Smooth muscle cell (in vitro differentiated cells): ENCODE data around the gene PPP2R2B. TPM values are rescaled to one million over a fixed set of nuclear protein-coding genes. Genes with fewer than 3 reads are reported as not detected.

Experiments used
- DNase-seq: peaks from one replicate; lab custom pipeline; 2025; ENCODE audit not compliant: unreplicated experiment; lab: John Stamatoyannopoulos, UW
- H2AFZ ChIP-seq: fragments of 200-600 bp; sonication (generic); 2 replicates; pipeline ENCODE4 v1.6.0; 2016; ENCODE audit warnings: antibody characterized with exemption, low read depth, mild to moderate bottlenecking
- H3F3A ChIP-seq: fragments of 200-600 bp; sonication (generic); 2 replicates; pipeline ENCODE4 v1.6.0; 2017; ENCODE audit warnings: antibody characterized with exemption, low read depth
- H3K27ac ChIP-seq: fragments of 200-600 bp; sonication (generic); 2 replicates; pipeline ENCODE4 v1.5.1; 2016; ENCODE audit warnings: low read depth, mild to moderate bottlenecking
- H3K27me3 ChIP-seq: fragments of 200-600 bp; sonication (generic); 2 replicates; pipeline ENCODE4 v1.6.1; 2016; ENCODE audit warnings: low read depth, mild to moderate bottlenecking
- H3K36me3 ChIP-seq: fragments of 200-600 bp; sonication (generic); 2 replicates; pipeline ENCODE4 v1.5.1; 2016; ENCODE audit warnings: low read depth
- H3K4me1 ChIP-seq: fragments of 200-600 bp; sonication (generic); 2 replicates; pipeline ENCODE4 v1.5.1; 2016; ENCODE audit warnings: low read depth
- H3K4me2 ChIP-seq: fragments of 200-600 bp; sonication (generic); 2 replicates; pipeline ENCODE4 v1.6.0; 2016; ENCODE audit warnings: mild to moderate bottlenecking
- H3K4me3 ChIP-seq: fragments of 200-600 bp; sonication (generic); 2 replicates; pipeline ENCODE4 v1.5.1; 2016; ENCODE audit warnings: mild to moderate bottlenecking
- H3K79me2 ChIP-seq: fragments of 200-600 bp; sonication (generic); 2 replicates; pipeline ENCODE4 v1.6.0; 2016; ENCODE audit warnings: low read depth, mild to moderate bottlenecking
- H3K9ac ChIP-seq: fragments of 200-600 bp; sonication (generic); 2 replicates; pipeline ENCODE4 v1.6.0; 2016; ENCODE audit warnings: low read depth
- H3K9me3 ChIP-seq: fragments of 200-600 bp; sonication (generic); replicated peaks from 2 replicates; pipeline ENCODE4 v1.5.1; 2016; ENCODE audit warnings: low read depth
- H4K20me1 ChIP-seq: fragments of 200-600 bp; sonication (generic); 2 replicates; pipeline ENCODE4 v1.6.0; 2016; ENCODE audit warnings: low read depth
- WGBS: methylation state at CpG from one replicate; pipeline ENCODE4 v1.1.7; 2016; ENCODE audit warnings: low lambda C conversion rate; 5-methylcytosine and 5-hydroxymethylcytosine counted together
- polyA plus RNA-seq: library from polyadenylated mRNA; unstranded; fragments of >200 nt; fragmentation: Nextera tagmentation; extraction: Ambion mirVana; gene quantifications from 2 replicates; pipeline ENCODE4 v1.2.1, GENCODE V29; 2016
- total RNA-seq: library from RNA; depleted of rRNA; stranded (reverse); fragments of >200 nt; gene quantifications from 2 replicates; pipeline ENCODE4 v1.2.3, GENCODE V29; 2014
- TF ChIP-seq, protein P1 (sequence below): fragments of 200-600 bp; sonication (generic); IDR thresholded peaks from 2 replicates; pipeline ENCODE4 v1.5.1; 2017; ENCODE audit warnings: borderline replicate concordance, mild to moderate bottlenecking, antibody characterized with exemption; ENCODE audit not compliant: insufficient read depth, poor library complexity, severe bottlenecking

PPP2R2B gene
- total and polyA plus RNA-seq, 2 experiments from 2014 or later, result 0.89 to 2.2 TPM

GRCh38 chr5:146721073-146721815, 157.3 kb downstream of the PPP2R2B start:
- no peak for DNase-seq

DNA sequence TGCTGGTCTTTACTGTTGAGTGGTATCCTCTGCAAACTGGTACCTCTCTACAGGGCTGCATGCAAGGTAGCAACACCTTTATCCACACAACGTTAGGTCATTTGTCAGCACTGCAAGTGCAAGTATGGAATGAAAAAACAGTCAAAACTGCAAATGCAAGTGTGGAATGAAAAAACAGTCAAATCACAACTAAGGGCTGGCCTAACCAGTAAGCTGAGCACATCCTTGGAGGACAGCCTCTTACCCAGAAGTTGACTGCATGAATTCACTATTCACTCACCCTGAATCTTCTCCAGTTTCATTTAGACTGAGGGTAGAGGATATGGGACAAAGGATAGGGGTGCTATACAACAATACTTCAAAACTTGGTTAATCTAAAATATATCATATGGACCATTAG, 158.4 kb downstream of the PPP2R2B start:
- Histone ChIP-seq H3K27me3 (no peaks in the 10 kb centered on the region), H3K36me3 (no peaks in the 10 kb centered on the region), H3K9ac (no peak overlapping the region), H3K4me3 (no peak overlapping the region), H3K79me2 (no peaks in the 10 kb centered on the region), H3K9me3 (no peaks in the 10 kb centered on the region), H3F3A (peaks cover 3% of the 10 kb centered on the region), H3K4me2 (no peak overlapping the region), H3K4me1 (no peaks in the 10 kb centered on the region), H4K20me1 (no peaks in the 10 kb centered on the region), H2AFZ (no peak overlapping the region), H3K27ac (no peak overlapping the region)
- WGBS, result 81% methylated on average over 1 of the region's 1 CpG
- TF ChIP-seq, protein P1, sequence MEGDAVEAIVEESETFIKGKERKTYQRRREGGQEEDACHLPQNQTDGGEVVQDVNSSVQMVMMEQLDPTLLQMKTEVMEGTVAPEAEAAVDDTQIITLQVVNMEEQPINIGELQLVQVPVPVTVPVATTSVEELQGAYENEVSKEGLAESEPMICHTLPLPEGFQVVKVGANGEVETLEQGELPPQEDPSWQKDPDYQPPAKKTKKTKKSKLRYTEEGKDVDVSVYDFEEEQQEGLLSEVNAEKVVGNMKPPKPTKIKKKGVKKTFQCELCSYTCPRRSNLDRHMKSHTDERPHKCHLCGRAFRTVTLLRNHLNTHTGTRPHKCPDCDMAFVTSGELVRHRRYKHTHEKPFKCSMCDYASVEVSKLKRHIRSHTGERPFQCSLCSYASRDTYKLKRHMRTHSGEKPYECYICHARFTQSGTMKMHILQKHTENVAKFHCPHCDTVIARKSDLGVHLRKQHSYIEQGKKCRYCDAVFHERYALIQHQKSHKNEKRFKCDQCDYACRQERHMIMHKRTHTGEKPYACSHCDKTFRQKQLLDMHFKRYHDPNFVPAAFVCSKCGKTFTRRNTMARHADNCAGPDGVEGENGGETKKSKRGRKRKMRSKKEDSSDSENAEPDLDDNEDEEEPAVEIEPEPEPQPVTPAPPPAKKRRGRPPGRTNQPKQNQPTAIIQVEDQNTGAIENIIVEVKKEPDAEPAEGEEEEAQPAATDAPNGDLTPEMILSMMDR, result no peak
- DNase-seq, result no peak

More at GRCh38 chr5:146721073-146721815, 157.3 kb downstream of the PPP2R2B start:
- WGBS, result 93% methylated on average over 5 of the region's 5 CpGs
- Histone ChIP-seq H3K4me2 (no peak overlapping the region), H3K79me2 (no peaks in the 10 kb centered on the region), H4K20me1 (no peaks in the 10 kb centered on the region), H3K4me3 (no peak overlapping the region), H2AFZ (no peak overlapping the region), H3K27me3 (no peaks in the 10 kb centered on the region), H3K9me3 (no peaks in the 10 kb centered on the region), H3K36me3 (no peaks in the 10 kb centered on the region), H3K27ac (no peak overlapping the region), H3K4me1 (no peaks in the 10 kb centered on the region), H3K9ac (no peak overlapping the region), H3F3A (peaks cover 3% of the 10 kb centered on the region)
- TF ChIP-seq, protein P1, result no peak

DNA sequence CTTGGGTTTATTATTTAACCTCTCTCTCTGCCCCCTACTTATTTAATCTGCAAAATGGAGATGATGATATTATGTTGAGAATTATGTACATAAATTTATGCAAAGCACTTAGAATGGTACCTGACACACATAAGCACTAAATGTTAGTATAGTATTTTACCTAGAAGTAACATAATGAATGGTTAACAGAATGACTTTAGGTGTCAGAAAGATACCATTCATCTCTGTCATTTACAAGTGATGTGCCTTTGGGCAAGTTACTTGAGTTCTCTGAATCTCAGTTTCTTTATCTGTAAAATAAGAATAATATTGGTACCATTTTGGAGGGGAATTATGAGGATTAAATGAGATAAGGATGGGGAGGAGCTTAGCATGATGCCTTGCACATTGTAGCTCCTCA, 159.4 kb downstream of the PPP2R2B start:
- Histone ChIP-seq H3K9me3 (no peaks in the 10 kb centered on the region), H4K20me1 (no peaks in the 10 kb centered on the region), H3K27me3 (no peaks in the 10 kb centered on the region), H3K4me2 (no peak overlapping the region), H3K27ac (no peak overlapping the region), H2AFZ (no peak overlapping the region), H3K4me3 (no peak overlapping the region), H3K79me2 (no peaks in the 10 kb centered on the region), H3K36me3 (no peaks in the 10 kb centered on the region), H3F3A (peaks cover 3% of the 10 kb centered on the region), H3K9ac (no peak overlapping the region), H3K4me1 (no peaks in the 10 kb centered on the region)
- no peak for DNase-seq
- TF ChIP-seq, protein P1, result no peak

DNA sequence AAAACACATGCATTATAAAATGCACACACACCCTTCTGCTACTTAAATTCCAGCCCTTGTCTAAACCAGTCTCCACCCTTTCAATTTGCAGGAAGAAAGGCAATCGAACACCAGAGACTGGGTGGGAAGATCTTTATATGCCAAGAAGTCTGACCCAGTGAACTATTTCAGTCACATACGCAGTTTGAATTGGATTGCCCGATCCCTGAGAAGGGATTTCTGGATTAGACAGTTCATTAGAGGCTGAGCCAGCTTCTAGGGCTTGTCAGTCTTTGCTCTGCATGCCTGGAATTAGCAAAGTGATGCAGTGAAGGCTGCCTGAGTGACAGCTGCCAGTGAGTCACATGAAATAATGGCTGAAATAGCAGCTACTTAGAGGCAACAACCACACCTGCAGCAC, 159.9 kb downstream of the PPP2R2B start:
- 61% methylated on average over 3 of the region's 3 CpGs for WGBS
- Histone ChIP-seq H3K4me2 (no peak overlapping the region), H3K4me1 (no peaks in the 10 kb centered on the region), H4K20me1 (no peaks in the 10 kb centered on the region), H3K9ac (no peak overlapping the region), H3F3A (peaks cover 3% of the 10 kb centered on the region), H3K4me3 (no peak overlapping the region), H3K27me3 (no peaks in the 10 kb centered on the region), H3K27ac (no peak overlapping the region), H3K36me3 (no peaks in the 10 kb centered on the region), H3K9me3 (no peaks in the 10 kb centered on the region), H3K79me2 (no peaks in the 10 kb centered on the region), H2AFZ (no peak overlapping the region)
- DNase-seq, result no peak
- TF ChIP-seq, protein P1, result no peak
